PFSK-1 (cell line): ENCODE results near the gene GRID1.

Experiments used
- FOXP2 ChIP-seq: optimal IDR thresholded peaks from 2 replicates; pipeline ENCODE3; 2011; ENCODE audit warnings: borderline replicate concordance, control low read depth, inconsistent platforms; ENCODE audit not compliant: insufficient read depth; ENCODE audit errors: extremely low read length, extremely low read depth
- POLR2AphosphoS5 ChIP-seq: IDR thresholded peaks from 2 replicates; pipeline ENCODE4 v1.6.1; 2012; ENCODE audit warnings: low read depth, mild to moderate bottlenecking, control low read depth, low read length, moderate library complexity
- REST ChIP-seq, 2 experiments: IDR thresholded peaks; 2 replicates each; pipeline versions ENCODE4 v1.6.1 to v1.8.0; 2011 to 2012; ENCODE audit warnings: low read depth in 2 of 2, low read length in 2 of 2, control low read depth in 1 of 2, inconsistent platforms in 1 of 2, mild to moderate bottlenecking in 1 of 2, moderate library complexity in 1 of 2; ENCODE audit not compliant: insufficient read depth in 1 of 2
- SIN3A ChIP-seq: IDR thresholded peaks from 2 replicates; pipeline ENCODE4 v1.6.1; 2012; ENCODE audit warnings: mild to moderate bottlenecking, low read length, moderate library complexity, borderline replicate concordance; ENCODE audit not compliant: insufficient read depth
- TAF1 ChIP-seq: IDR thresholded peaks from 2 replicates; pipeline ENCODE4 v1.6.1; 2012; ENCODE audit warnings: low read length, control low read depth, borderline replicate concordance; ENCODE audit not compliant: insufficient read depth

DNA sequence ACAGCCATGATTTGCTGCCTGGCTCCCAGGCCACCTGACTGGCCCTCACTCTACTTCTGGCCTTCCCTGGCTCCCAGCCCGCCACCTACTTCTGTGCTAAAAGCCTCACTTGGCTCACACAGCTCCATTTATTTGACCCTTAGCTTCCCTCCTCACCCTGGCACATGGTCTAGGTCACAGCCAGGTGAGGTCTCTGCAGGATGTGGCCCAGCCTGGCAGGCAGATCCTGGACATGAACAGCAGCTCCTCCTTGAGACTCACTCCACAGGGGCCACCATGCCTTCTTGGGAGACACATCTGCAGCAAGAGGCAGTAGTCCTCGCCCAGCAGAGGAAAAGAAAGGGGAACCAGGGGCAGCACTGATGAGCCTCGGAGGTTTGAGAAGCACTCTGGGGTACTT lies 64.6 kb downstream of the GRID1 start:
- TF ChIP-seq TAF1 (no peak), REST (IDR thresholded peaks at IDR 0.05; ENCODE audit: insufficient read depth in 1 of 2, low read depth in 2 of 2, low read length in 2 of 2) (no peak), POLR2AphosphoS5 (no peak), SIN3A (no peak), FOXP2 (no peak)
